LNCAP (cell line): ENCODE results near the gene FAT4.

Experiments
- CTCF ChIP-seq: fragments of 450-650 bp; IDR thresholded peaks from 2 replicates; pipeline ENCODE4 v1.5.1; 2017; ENCODE audit warnings: mild to moderate bottlenecking

The FAT4 gene

GRCh38 chr4:125321709-125322365, 7.1 kb downstream of the FAT4 start:
- TF ChIP-seq CTCF = no peak

- TF ChIP-seq CTCF = no peak
Measured at GRCh38 chr4:125322366-125322730, 7.6 kb downstream of the FAT4 start.

- TF ChIP-seq CTCF = no peak
Measured at GRCh38 chr4:125323654-125324053, 8.9 kb downstream of the FAT4 start.

- no peak for TF ChIP-seq CTCF
Measured at GRCh38 chr4:125325733-125326132, 11.0 kb downstream of the FAT4 start.

GRCh38 chr4:125331116-125331515, 16.4 kb downstream of the FAT4 start:
- TF ChIP-seq CTCF = no peak

- TF ChIP-seq CTCF = no peak
Measured at GRCh38 chr4:125334926-125335325, 20.2 kb downstream of the FAT4 start.

GRCh38 chr4:125338814-125339213, 24.1 kb downstream of the FAT4 start:
- no peak for TF ChIP-seq CTCF

GRCh38 chr4:125344198-125344597, 29.4 kb downstream of the FAT4 start:
- TF ChIP-seq CTCF = no peak
